Tibial artery (tissue), 4 donors: ENCODE results near the gene TMEM141.
"Not testable (repeated sequence)": the region's sequence is repeated elsewhere in the genome, so short reads cannot be mapped to it uniquely, and the experiment has no call there.

Source experiments
- DNase-seq, 2 donors: peaks; one replicate each; pipeline ENCODE4 v3.0.0-alpha.2; 2019
- H3K27ac ChIP-seq, 2 donors: fragments of 200-600 bp; sonication (generic) in 1 of 2; 1 replicate in 1 of 2; 2 replicates in 1 of 2; pipeline ENCODE4 v1.5.1; 2018 to 2019; ENCODE audit warnings: mild to moderate bottlenecking in 1 of 2
- H3K27me3 ChIP-seq, 2 donors: fragments of 200-600 bp; sonication (generic) in 1 of 2; one replicate each; pipeline versions ENCODE4 v1.5.1 to v1.6.0; 2016 to 2019
- H3K36me3 ChIP-seq, 3 donors: fragments of 200-600 bp; sonication (generic) in 2 of 3; one replicate each; pipeline ENCODE4 v1.5.1; 2016 to 2019; ENCODE audit warnings: mild to moderate bottlenecking in 2 of 3
- H3K4me1 ChIP-seq, 4 donors: fragments of 200-600 bp; sonication (generic) in 2 of 4; 1 replicate in 3 of 4; 2 replicates in 1 of 4; pipeline ENCODE4 v1.5.1; 2016 to 2019
- H3K4me3 ChIP-seq, 2 donors: fragments of 200-600 bp; sonication (generic) in 1 of 2; 1 replicate in 1 of 2; 2 replicates in 1 of 2; pipeline ENCODE4 v1.5.1; 2018 to 2019; ENCODE audit warnings: mild to moderate bottlenecking in 2 of 2
- H3K9me3 ChIP-seq, 3 donors: fragments of 200-600 bp; sonication (generic) in 1 of 3; one replicate each; pipeline ENCODE4 v1.5.1; 2016 to 2019
- intact Hi-C: fragments of 100-400 bp; cut with DNase I; formaldehyde crosslinking; loops from one replicate; pipeline ENCODE4 v1.15.0; 2023; ENCODE audit warnings: low total_unique reads
- TF ChIP-seq, protein P1 (sequence below), 2 experiments: fragments of 200-600 bp in 1 of 2; fragments of 450-650 bp in 1 of 2; IDR thresholded peaks; one replicate each; pipeline ENCODE4 v1.5.1; 2017 to 2019; ENCODE audit warnings: antibody characterized with exemption in 2 of 2, mild to moderate bottlenecking in 1 of 2, moderate library complexity in 1 of 2

TMEM141 gene

GRCh38 chr9:136754059-136754572 is 37.0 kb upstream of the TMEM141 start:
- Histone ChIP-seq H3K27ac (no peak overlapping the region), H3K4me3 (no peak overlapping the region), H3K4me1 (no peaks in the 10 kb centered on the region), H3K9me3 (peaks cover 0 to 11% (median 5%) of the 10 kb centered on the region in 3 donors), H3K27me3 (peaks cover 0 to 57% of the 10 kb centered on the region in 2 donors), H3K36me3 (no peaks in the 10 kb centered on the region)
- no peak for DNase-seq
- intact Hi-C loops, result no loop called here
- TF ChIP-seq, protein P1, sequence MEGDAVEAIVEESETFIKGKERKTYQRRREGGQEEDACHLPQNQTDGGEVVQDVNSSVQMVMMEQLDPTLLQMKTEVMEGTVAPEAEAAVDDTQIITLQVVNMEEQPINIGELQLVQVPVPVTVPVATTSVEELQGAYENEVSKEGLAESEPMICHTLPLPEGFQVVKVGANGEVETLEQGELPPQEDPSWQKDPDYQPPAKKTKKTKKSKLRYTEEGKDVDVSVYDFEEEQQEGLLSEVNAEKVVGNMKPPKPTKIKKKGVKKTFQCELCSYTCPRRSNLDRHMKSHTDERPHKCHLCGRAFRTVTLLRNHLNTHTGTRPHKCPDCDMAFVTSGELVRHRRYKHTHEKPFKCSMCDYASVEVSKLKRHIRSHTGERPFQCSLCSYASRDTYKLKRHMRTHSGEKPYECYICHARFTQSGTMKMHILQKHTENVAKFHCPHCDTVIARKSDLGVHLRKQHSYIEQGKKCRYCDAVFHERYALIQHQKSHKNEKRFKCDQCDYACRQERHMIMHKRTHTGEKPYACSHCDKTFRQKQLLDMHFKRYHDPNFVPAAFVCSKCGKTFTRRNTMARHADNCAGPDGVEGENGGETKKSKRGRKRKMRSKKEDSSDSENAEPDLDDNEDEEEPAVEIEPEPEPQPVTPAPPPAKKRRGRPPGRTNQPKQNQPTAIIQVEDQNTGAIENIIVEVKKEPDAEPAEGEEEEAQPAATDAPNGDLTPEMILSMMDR (IDR thresholded peaks at IDR 0.05), result no peak

DNA sequence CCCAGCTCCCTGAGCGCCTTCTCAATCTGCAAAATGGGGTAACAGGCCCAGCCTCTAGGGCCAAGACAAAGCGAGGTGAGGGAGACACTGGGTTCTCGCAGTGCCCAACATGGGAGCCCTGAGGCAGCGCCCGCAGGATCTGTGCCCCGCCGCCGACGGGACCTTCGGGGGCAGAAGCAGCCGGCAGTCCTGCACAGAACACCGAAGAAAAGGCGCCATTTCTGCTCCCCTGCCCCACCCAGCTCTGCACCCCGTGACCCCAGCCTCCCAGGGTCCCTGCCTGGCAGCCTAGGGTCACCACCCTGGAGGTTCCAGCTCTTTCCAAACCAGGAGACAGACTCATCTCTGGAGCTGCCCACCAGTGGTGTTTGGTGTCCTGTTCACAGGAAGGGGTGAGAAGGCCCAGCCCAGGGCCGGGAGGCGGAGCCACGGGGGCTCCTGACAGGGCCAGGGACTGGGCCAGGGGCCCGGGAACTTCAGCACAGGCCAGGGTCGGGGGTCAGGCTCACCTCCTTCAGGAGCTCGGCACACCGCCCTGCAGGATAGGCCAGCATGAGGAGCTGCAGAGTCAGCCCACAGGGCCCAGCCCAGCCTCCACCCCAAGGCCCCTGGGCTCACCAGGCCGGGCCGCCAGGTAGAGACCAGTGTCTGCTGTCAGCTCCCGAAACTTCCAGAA is 36.4 kb upstream of the TMEM141 start:
- H3K27me3 ChIP-seq, result peaks cover 0 to 58% of the 10 kb centered on the region in 2 donors
- H3K27ac ChIP-seq, result no peak overlapping the region
- H3K4me1 ChIP-seq, result no peaks in the 10 kb centered on the region
- intact Hi-C loops, result no loop called here
- DNase-seq, result no peak
- no peak overlapping the region for H3K4me3 ChIP-seq
- no peaks in the 10 kb centered on the region for H3K36me3 ChIP-seq
- TF ChIP-seq, protein P1 (IDR thresholded peaks at IDR 0.05), result no peak
- H3K9me3 ChIP-seq, result peaks cover 0 to 11% (median 5%) of the 10 kb centered on the region in 3 donors

DNA sequence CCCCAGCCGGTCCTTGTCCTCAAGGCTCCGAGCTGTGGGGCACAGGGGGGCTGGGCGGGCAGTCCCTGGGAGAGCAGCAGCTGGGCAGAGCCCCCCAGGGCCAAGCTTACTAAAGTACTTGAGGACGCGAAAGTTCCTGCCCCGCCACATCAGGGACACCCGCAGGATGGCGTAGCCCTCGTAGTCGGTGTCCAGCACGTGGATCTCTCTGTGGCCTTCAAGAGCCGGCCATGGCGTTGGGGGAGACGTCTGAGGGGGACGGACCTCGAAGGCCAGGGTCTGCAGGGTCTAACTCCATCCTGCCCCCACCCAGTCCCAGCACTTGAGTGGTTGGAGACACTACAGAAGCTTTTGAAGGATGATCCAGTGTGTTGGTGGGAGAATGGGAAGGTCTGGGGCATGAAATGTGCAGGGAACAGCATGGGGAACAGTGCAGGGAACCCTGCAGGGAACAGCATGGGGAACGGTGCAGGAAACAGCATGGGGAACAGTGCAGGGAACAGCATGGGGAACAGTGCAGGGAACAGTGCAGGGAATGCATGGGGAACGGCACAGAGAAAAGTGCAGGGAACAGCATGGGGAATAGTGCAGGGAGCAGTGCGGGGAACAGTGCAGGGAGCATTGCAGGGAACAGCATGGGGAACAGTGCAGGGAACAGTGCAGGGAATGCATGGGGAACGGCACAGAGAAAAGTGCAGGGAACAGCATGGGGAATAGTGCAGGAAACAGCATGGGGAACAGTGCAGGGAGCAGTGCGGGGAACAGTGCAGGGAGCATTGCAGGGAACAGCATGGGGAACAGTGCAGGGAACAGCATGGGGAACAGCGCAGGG is 35.6 kb upstream of the TMEM141 start:
- DNase-seq, H3K27ac ChIP-seq, H3K4me1 ChIP-seq, H3K36me3 ChIP-seq, H3K4me3 ChIP-seq, intact Hi-C loops: not testable (repeated sequence)
- Histone ChIP-seq H3K27me3 (peaks cover 0 to 66% of the 10 kb centered on the region in 2 donors), H3K9me3 (peaks cover 0 to 11% (median 5%) of the 10 kb centered on the region in 3 donors)

DNA sequence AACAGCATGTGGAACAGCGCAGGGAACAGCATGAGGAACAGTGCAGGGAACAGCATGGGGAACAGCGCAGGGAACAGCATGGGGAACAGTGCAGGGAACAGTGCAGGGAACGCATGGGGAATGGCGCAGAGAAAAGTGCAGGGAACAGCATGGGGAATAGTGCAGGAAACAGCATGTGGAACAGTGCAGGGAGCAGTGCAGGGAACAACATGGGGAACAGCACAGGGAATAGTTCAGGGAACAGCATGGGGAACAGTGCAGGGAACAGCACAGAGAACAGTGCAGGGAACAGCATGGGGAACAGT is 35.1 kb upstream of the TMEM141 start:
- no peak overlapping the region for H3K27ac ChIP-seq
- H3K4me1 ChIP-seq, result peaks cover 0 to 8% (median 0%) of the 10 kb centered on the region in 4 donors
- TF ChIP-seq, protein P1 (IDR thresholded peaks at IDR 0.05), result no peak
- no peak for DNase-seq
- no peak overlapping the region for H3K4me3 ChIP-seq
- no peaks in the 10 kb centered on the region for H3K36me3 ChIP-seq
- intact Hi-C loops, result no loop called here
- peaks cover 0 to 70% of the 10 kb centered on the region in 2 donors for H3K27me3 ChIP-seq
- peaks cover 0 to 11% (median 5%) of the 10 kb centered on the region in 3 donors for H3K9me3 ChIP-seq

DNA sequence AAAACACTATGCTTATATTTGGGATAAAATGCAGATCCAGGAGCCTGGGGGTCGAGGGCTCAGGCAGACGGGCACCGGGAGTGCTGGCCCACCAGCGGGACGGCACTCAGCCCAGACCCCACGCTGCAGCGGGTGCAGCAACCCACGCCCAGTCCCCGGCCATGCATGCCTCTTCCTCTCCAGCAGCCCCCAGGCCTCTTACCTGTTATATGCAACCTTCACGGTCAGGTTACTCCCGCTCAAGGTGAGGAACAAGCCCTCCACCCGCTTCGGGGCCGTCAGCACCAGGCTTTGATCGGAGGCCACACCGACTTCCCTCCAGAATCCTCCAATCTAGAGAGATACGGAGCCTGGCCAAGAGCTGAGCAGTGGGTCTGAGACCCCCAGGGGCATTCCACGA is 34.3 kb upstream of the TMEM141 start:
- H3K4me1 ChIP-seq, result peaks cover 0 to 10% (median 0%) of the 10 kb centered on the region in 4 donors
- TF ChIP-seq, protein P1 (IDR thresholded peaks at IDR 0.05), result no peak
- H3K36me3 ChIP-seq, result no peaks in the 10 kb centered on the region
- H3K27me3 ChIP-seq, result peaks cover 0 to 77% of the 10 kb centered on the region in 2 donors
- no peak overlapping the region for H3K27ac ChIP-seq
- peaks cover 0 to 6% (median 5%) of the 10 kb centered on the region in 3 donors for H3K9me3 ChIP-seq
- intact Hi-C loops, result no loop called here
- H3K4me3 ChIP-seq, result no peak overlapping the region
- no peak for DNase-seq

GRCh38 chr9:136757328-136757727 is 33.8 kb upstream of the TMEM141 start:
- H3K27me3 ChIP-seq, result peaks cover 0 to 82% of the 10 kb centered on the region in 2 donors
- no peak for DNase-seq
- TF ChIP-seq, protein P1 (IDR thresholded peaks at IDR 0.05), result no peak

More at GRCh38 chr9:136757328-136757727, 33.8 kb upstream of the TMEM141 start:
- Histone ChIP-seq H3K27ac (no peak overlapping the region), H3K36me3 (no peaks in the 10 kb centered on the region), H3K9me3 (peaks cover 0 to 5% (median 4%) of the 10 kb centered on the region in 3 donors), H3K4me3 (no peak overlapping the region), H3K4me1 (peaks cover 0 to 10% (median 0%) of the 10 kb centered on the region in 4 donors)
- intact Hi-C loops, result no loop called here
